Measurements from ENCODE around the gene AP5S1.

AP5S1 gene

DNA sequence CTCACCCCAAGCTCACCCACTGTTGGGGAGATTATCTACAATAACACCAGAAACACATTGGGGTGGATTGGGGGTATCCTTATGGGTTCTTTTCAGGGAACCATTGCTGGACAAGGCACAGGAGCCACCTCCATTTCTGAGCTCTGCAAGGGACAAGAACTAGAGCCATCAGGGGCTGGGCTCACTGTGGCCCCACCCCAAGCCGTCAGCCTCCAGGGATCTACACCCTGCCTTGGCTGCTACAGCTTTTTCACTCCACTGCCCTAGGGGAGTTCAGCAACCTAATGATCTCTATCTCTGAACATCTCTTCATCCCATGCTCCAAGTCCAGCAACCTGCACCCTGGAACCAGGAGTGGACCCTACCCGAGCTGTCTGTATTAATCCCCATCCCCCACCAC, 47.5 kb downstream of the AP5S1 start:
- TF ChIP-seq Cebpa-rat (IDR thresholded peaks at IDR 0.05) = no peak
- no peaks in the 10 kb centered on the region for H3K27me3 ChIP-seq
- no peak overlapping the region for H3K27ac ChIP-seq
- no peak overlapping the region for H3K4me3 ChIP-seq
- no peak overlapping the region for H3K9ac ChIP-seq
- peaks cover 98% of the 10 kb centered on the region for H3K36me3 ChIP-seq
- peaks cover 27% of the 10 kb centered on the region for H3K4me1 ChIP-seq
- H3K9me3 ChIP-seq = no peaks in the 10 kb centered on the region
- no peak overlapping the region for H3K4me2 ChIP-seq
- peaks cover 61% of the 10 kb centered on the region for H4K20me1 ChIP-seq

DNA sequence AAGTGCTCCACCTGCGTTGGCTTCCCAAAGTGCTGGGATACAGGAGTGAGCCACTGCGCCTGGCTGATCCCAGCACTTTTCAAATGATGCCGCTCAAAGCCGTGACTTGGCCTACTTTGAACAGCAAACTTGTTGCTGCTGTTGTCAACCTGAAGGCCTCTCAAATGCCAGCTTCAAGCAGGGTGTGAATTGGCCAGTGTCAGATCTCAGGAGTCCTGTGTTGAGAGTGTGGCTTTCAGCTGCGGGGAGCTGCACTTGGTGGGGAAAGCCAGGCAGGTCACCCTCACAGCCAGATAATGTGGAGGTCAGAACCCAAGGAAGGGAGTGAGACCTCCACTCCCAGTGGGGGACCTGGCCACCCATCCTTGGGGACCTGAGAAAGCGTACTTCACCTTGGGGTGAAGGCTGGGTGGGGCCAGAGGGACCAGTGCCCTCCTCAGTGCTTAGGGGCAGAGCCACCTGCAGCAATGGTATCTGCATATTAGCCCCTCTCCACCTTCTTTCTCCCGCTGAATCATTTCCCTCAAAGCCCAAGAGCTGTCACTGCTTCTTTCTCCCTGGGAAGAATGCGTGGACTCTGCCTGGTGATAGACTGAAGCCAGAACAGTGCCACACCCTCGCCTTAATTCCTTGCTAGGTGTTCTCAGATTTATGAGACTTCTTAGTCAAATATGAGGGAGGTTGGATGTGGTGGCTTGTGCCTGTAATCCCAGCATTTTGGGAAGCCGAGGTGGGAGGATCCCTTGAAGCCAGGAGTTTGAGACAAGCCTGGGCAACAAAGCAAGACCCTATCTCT, 49.7 kb downstream of the AP5S1 start:
- no peaks in the 10 kb centered on the region for H3K27me3 ChIP-seq
- no peaks in the 10 kb centered on the region for H3K9me3 ChIP-seq
- no peak overlapping the region for H3K27ac ChIP-seq
- H3K4me1 ChIP-seq = peaks cover 17% of the 10 kb centered on the region
- no peak overlapping the region for H3K9ac ChIP-seq
- no peak overlapping the region for H3K4me2 ChIP-seq
- H3K4me3 ChIP-seq = no peak overlapping the region
- peaks cover 45% of the 10 kb centered on the region for H4K20me1 ChIP-seq
- H3K36me3 ChIP-seq = peaks cover 99% of the 10 kb centered on the region
- no peak for TF ChIP-seq Cebpa-rat (IDR thresholded peaks at IDR 0.05)

DNA sequence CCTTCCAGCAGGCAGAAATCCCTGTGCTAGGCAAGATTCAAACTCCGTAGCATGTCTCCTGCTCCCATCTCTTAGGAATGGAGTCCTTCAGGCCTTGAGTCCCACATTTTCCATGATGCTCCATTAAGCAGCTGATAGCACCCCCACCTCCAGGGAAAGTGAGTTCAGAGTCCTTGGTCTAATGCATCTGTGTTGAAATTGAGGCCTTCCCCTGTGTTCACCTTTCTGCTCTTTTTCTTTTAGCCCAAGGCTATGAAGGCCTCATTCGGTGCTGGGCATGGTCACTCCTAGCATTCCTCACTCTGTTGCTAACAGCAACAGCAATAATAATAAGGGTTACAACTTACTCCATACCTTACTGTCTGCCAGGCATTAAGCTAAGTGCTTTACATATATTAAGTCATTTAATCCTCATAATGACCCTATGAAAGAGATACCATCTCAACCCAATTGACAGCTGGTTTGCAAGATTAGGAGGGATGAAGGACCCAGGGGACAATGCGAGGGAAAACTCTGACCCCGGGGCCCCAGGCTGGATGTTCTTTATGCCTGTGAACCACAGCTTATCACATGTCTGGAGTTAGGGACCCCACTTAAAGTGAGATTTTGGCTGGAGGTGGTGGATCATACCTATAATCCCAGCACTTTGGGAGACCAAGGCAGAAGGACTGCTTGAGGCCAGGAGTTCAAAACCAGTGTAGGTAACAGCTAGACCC, 51.4 kb downstream of the AP5S1 start:
- Histone ChIP-seq H3K9ac (no peak overlapping the region), H3K9me3 (no peaks in the 10 kb centered on the region), H3K36me3 (peaks cover 82% of the 10 kb centered on the region), H3K4me2 (no peak overlapping the region), H4K20me1 (peaks cover 45% of the 10 kb centered on the region), H3K4me3 (no peak overlapping the region), H3K27me3 (no peaks in the 10 kb centered on the region), H3K27ac (no peak overlapping the region), H3K4me1 (peaks cover 34% of the 10 kb centered on the region)
- TF ChIP-seq Cebpa-rat (IDR thresholded peaks at IDR 0.05) = no peak

DNA sequence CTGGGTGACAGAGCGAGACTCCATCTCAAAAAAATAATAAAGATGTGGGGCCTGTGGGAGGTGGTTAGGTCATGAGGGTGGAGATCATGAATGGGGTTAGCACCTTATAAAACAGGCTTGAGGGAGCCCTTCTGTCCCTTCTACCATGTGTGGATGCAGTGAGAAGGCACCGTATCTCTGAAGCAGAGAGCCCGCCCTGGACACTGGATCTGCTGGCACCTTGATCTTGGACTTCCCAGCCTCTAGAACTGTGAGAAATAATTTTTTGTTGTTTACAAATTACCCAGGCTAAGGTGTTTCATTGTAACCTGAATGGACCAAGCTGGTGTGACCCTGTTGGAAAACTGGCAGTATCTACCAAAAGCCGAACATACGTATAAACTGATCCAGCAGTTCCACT, 53.2 kb downstream of the AP5S1 start:
- Histone ChIP-seq H3K4me3 (no peak overlapping the region), H3K9ac (no peak overlapping the region), H3K36me3 (peaks cover 68% of the 10 kb centered on the region), H3K4me1 (peaks cover 26% of the 10 kb centered on the region), H3K27ac (no peak overlapping the region), H3K9me3 (no peaks in the 10 kb centered on the region), H3K4me2 (no peak overlapping the region), H3K27me3 (no peaks in the 10 kb centered on the region), H4K20me1 (peaks cover 32% of the 10 kb centered on the region)
- no peak for TF ChIP-seq Cebpa-rat (IDR thresholded peaks at IDR 0.05)

DNA sequence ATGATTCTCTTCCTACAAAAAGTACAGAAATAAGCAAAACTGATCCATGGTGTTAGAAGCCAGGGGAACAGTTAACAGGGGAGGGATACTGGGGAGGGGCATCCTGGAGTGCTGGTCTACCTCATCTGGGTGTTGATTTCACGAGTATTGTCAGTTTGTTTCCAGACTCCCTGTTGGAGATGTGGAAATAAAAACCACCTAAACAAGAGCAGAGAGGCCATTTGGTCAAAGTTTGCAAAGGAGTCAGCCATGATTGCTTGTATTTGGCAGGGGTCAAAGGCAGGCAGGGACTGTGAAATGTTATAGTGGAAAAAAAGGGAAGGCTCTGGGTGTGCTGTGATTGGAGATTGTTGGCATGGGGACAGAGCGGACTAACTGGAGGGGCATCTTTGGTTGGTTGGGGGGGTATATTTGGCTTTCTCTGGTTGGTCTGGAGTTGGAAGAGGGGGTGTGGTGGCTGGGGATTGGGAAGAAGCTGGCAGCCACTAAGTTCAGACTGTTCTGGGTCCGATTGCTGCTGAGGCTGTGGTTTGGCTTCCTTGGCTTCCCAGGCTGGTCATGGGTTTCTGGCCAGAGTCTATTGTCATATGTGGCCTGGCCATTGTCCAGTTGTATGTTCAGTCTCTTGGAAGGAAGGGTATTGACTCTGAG, 54.0 kb downstream of the AP5S1 start:
- H3K36me3 ChIP-seq = peaks cover 67% of the 10 kb centered on the region
- no peaks in the 10 kb centered on the region for H3K27me3 ChIP-seq
- peaks cover 26% of the 10 kb centered on the region for H3K4me1 ChIP-seq
- H3K27ac ChIP-seq = peak overlapping the region; percentile 37; the same call in 1 of the 2 replicates
- no peak overlapping the region for H3K4me3 ChIP-seq
- peak overlapping the region; percentile 64 for H3K4me2 ChIP-seq
- H3K9me3 ChIP-seq = no peaks in the 10 kb centered on the region
- no peak overlapping the region; the same call in 1 of the 2 replicates for H3K9ac ChIP-seq
- H4K20me1 ChIP-seq = peaks cover 32% of the 10 kb centered on the region
- TF ChIP-seq Cebpa-rat (IDR thresholded peaks at IDR 0.05) = no peak

DNA sequence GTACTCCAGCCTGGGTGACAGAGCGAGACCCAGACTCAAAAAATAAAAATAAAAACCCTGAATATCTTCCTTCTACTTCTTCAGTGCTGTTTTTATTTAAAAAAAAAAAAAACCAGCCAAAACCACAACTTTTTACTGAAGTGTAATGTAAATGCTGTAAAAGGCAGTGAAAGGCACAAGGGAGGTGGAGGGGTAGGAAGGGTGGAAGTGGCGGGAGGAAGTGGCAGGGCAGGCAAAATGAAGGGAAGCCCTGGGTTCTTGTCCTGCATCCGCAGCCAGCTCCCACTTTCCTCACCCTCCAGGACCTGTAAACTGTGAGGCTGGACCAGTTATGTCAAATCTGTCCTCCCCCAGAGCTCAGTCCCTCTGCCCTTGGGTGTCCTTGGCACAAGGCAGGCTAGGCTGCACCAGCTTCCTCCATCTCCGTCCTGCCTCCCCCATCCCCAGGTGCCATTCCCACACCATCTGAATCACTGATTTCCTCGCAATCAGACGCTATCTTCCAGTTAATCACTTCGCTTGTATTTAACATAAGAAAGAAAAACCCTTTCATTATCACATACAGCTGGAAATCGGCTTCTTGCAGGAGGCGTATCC, 55.1 kb downstream of the AP5S1 start:
- Histone ChIP-seq H3K9me3 (no peaks in the 10 kb centered on the region), H3K4me3 (no peak overlapping the region), H3K36me3 (peaks cover 59% of the 10 kb centered on the region), H3K4me2 (peak overlapping the region; percentile 64), H3K9ac (peak overlapping the region; percentile 18; the same call in 1 of the 2 replicates), H3K4me1 (peaks cover 26% of the 10 kb centered on the region), H3K27ac (peak overlapping the region; percentile 37), H4K20me1 (peaks cover 32% of the 10 kb centered on the region), H3K27me3 (no peaks in the 10 kb centered on the region)
- TF ChIP-seq Cebpa-rat (IDR thresholded peaks at IDR 0.05) = no peak

DNA sequence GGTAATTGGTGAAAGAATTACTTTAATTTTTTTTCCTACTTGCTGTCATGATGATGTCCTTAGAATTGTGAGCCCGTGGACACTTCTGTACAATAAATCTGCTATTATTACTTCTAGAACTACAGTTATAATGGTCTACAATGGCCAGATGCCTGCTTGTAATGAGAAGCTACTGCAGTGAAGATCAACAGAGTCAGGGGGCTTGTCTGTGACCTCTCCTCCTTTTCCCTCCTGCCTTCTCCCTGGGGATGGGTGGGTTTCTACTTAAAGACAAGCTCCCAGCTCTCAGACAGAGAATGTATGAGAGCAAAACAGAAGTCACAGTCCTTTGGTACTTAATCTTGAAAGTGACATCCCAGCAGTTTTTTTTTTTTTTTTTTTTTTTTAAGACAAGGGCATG, 55.7 kb downstream of the AP5S1 start:
- Histone ChIP-seq H4K20me1 (peaks cover 32% of the 10 kb centered on the region), H3K27ac (peak overlapping the region; percentile 37; the same call in 1 of the 2 replicates), H3K36me3 (peaks cover 59% of the 10 kb centered on the region), H3K4me2 (peak overlapping the region; percentile 64), H3K4me1 (peaks cover 26% of the 10 kb centered on the region), H3K9ac (no peak overlapping the region), H3K27me3 (no peaks in the 10 kb centered on the region), H3K9me3 (no peaks in the 10 kb centered on the region), H3K4me3 (no peak overlapping the region)
- TF ChIP-seq Cebpa-rat (IDR thresholded peaks at IDR 0.05) = no peak

DNA sequence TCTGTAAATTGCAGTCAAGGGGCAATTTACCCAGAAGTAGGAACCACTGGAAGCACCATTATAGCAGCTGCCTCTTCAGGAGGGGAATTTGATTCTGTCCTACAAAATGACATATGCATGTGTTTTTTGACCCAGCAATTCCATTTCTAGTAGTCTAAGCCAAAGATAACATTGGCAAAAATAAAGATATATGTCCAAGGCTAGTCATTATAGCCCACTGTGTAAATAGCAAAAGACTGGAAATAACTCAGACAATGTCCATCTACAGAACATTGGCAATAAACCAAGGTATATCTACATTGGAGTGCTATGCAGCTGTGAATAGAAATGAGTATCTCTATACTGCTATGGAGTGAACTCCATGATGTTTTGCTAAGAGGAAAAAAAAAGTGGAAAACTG, 56.3 kb downstream of the AP5S1 start:
- Histone ChIP-seq H3K27me3 (no peaks in the 10 kb centered on the region), H3K36me3 (peaks cover 58% of the 10 kb centered on the region), H3K4me2 (peak overlapping the region; percentile 64; the same call in 1 of the 2 replicates), H3K9ac (no peak overlapping the region), H4K20me1 (peaks cover 26% of the 10 kb centered on the region), H3K27ac (no peak overlapping the region), H3K4me3 (no peak overlapping the region), H3K4me1 (peaks cover 26% of the 10 kb centered on the region), H3K9me3 (no peaks in the 10 kb centered on the region)
- TF ChIP-seq Cebpa-rat (IDR thresholded peaks at IDR 0.05) = no peak

All from BLaER1 (cell line).